HEK293 (cell line): Measurements from ENCODE around the gene GMCL1.

Source experiments
- CTCF ChIP-seq: fragments of 450-650 bp; formaldehyde crosslinking; IDR thresholded peaks from 2 replicates; pipeline ENCODE4 v1.5.1; 2016; ENCODE audit warnings: missing biosample characterization, missing genetic modification characterization
- ZBTB1 ChIP-seq: fragments of 450-650 bp; formaldehyde crosslinking; IDR thresholded peaks from 2 replicates; pipeline ENCODE4 v1.5.1; 2016; ENCODE audit warnings: missing biosample characterization, missing genetic modification characterization
- ZNF146 ChIP-seq: fragments of 450-650 bp; formaldehyde crosslinking; IDR thresholded peaks from 2 replicates; pipeline ENCODE4 v1.5.1; 2016; ENCODE audit warnings: missing biosample characterization, missing genetic modification characterization

- no peak for TF ChIP-seq CTCF (tag by site-specific recombination)
- no peak for TF ChIP-seq ZBTB1 (tag by site-specific recombination)
- TF ChIP-seq ZNF146 (tag by site-specific recombination) = no peak
Measured at GRCh38 chr2:69807821-69808540, 21.5 kb upstream of the GMCL1 start.
